Caco-2 (cell line): ENCODE measurements around the gene CRB2. TPM values are rescaled to one million over a fixed set of nuclear protein-coding genes. Genes with fewer than 3 reads are reported as not detected.

Source experiments
- BruUV-seq: library from RNA; stranded (reverse); fragments of 400-500 nt; replicated peaks from 2 replicates; lab custom pipeline; 2021; lab: Mats Ljungman, UMichigan
- CTCF ChIA-PET: fragments of 300-600 bp; sonication (Branson Sonifier 250); formaldehyde crosslinking; loops from one replicate; lab custom pipeline; 2022; ENCODE audit warnings: antibody characterized with exemption; lab: Charles Lee
- POLR2A ChIA-PET: fragments of 300-600 bp; sonication (Branson Sonifier 250); formaldehyde crosslinking; loops from one replicate; lab custom pipeline; 2022; ENCODE audit warnings: antibody characterized with exemption; lab: Charles Lee
- DNase-seq, 2 experiments: peaks; one replicate each; pipeline versions ENCODE4 v3.0.0 to v3.0.0-alpha.2; 2020 to 2022
- H3K27me3 ChIP-seq: replicated peaks from 2 replicates; pipeline ENCODE4 v1.6.0; 2011; ENCODE audit warnings: low read length; ENCODE audit not compliant: control insufficient read depth, insufficient read depth
- H3K36me3 ChIP-seq: 2 replicates; pipeline ENCODE4 v1.5.1; 2011; ENCODE audit warnings: low read length; ENCODE audit not compliant: control insufficient read depth, insufficient read depth
- H3K4me1 ChIP-seq: fragments of 250-450 bp; sonication (Bioruptor Pico); 2 replicates; pipeline ENCODE4 v1.5.1; 2020; ENCODE audit warnings: mild to moderate bottlenecking
- H3K4me3 ChIP-seq: 2 replicates; pipeline ENCODE4 v1.5.1; 2011; ENCODE audit warnings: low read depth, mild to moderate bottlenecking, control low read depth, low read length
- H3K9me3 ChIP-seq: fragments of 250-450 bp; sonication (Bioruptor Pico); 2 replicates; pipeline ENCODE4 v1.5.1; 2020; ENCODE audit warnings: mild to moderate bottlenecking, moderate library complexity
- H3K27ac Mint-ChIP-seq: one replicate; pipeline ENCODE4 v1.8.0; 2022; ENCODE audit warnings: mixed read lengths; ENCODE audit not compliant: unreplicated experiment
- H3K27me3 Mint-ChIP-seq: one replicate; pipeline ENCODE4 v1.8.0; 2022; ENCODE audit warnings: mixed read lengths; ENCODE audit not compliant: insufficient read depth, unreplicated experiment
- H3K36me3 Mint-ChIP-seq: one replicate; pipeline ENCODE4 v1.8.0; 2022; ENCODE audit warnings: mild to moderate bottlenecking, mixed read lengths; ENCODE audit not compliant: insufficient read depth, unreplicated experiment
- H3K4me1 Mint-ChIP-seq: one replicate; pipeline ENCODE4 v1.8.0; 2022; ENCODE audit warnings: low read depth, mixed read lengths; ENCODE audit not compliant: unreplicated experiment
- H3K4me3 Mint-ChIP-seq: one replicate; pipeline ENCODE4 v1.8.0; 2022; ENCODE audit warnings: mild to moderate bottlenecking, moderate library complexity, mixed read lengths; ENCODE audit not compliant: unreplicated experiment
- H3K9me3 Mint-ChIP-seq: one replicate; pipeline ENCODE4 v1.8.0; 2022; ENCODE audit warnings: mixed read lengths; ENCODE audit not compliant: unreplicated experiment
- CTCF ChIP-seq, 2 experiments: fragments of 200-600 bp in 1 of 2; IDR thresholded peaks; 1 replicate in 1 of 2; 2 replicates in 1 of 2; pipeline versions ENCODE4 v1.5.1 to v1.8.0; 2011 to 2022; ENCODE audit warnings: antibody characterized with exemption in 1 of 2, control low read depth in 1 of 2, inconsistent platforms in 1 of 2, low read depth in 1 of 2, low read length in 1 of 2, mild to moderate bottlenecking in 1 of 2, moderate library complexity in 1 of 2; ENCODE audit not compliant: insufficient read depth in 1 of 2, severe bottlenecking in 1 of 2, unreplicated experiment in 1 of 2
- intact Hi-C: fragments of 100-400 bp; cut with micrococcal nuclease; formaldehyde crosslinking; loops from one replicate; pipeline ENCODE4 v1.10.0; 2022; ENCODE audit not compliant: unreplicated experiment
- total RNA-seq: library from RNA; stranded (reverse); gene quantifications from 2 replicates; pipeline ENCODE4 v1.2.3, GENCODE V29; 2022

CRB2 gene
- total RNA-seq, 1 experiment from 2014 or later, result 0.34 TPM

- Histone ChIP-seq H3K27me3 (no peaks in the 10 kb centered on the region), H3K4me3 (no peak overlapping the region), H3K4me1 (no peaks in the 10 kb centered on the region), H3K9me3 (no peaks in the 10 kb centered on the region), H3K36me3 (no peaks in the 10 kb centered on the region; the same call in 1 of the 2 replicates)
- ChIA-PET POLR2A (no interaction called here), CTCF (no interaction called here)
- intact Hi-C loops, result no loop called here
- Mint-ChIP-seq H3K36me3 (peaks cover 22% of the 10 kb centered on the region), H3K27ac (no peak overlapping the region), H3K4me1 (peaks cover 6% of the 10 kb centered on the region), H3K27me3 (no peaks in the 10 kb centered on the region), H3K4me3 (no peak overlapping the region), H3K9me3 (no peaks in the 10 kb centered on the region)
- no peak for TF ChIP-seq CTCF (IDR thresholded peaks at IDR 0.05; ENCODE audit: insufficient read depth in 1 of 2, low read depth in 1 of 2, low read length in 1 of 2, severe bottlenecking in 1 of 2, unreplicated experiment in 1 of 2)
- peak in 1 of 2 experiments; percentile 22 for DNase-seq
- no TSS peak for BruUV-seq
Measured at GRCh38 chr9:123419091-123419490, 63.1 kb downstream of the CRB2 start.

GRCh38 chr9:123419721-123420591 is 64.0 kb downstream of the CRB2 start:
- Histone ChIP-seq H3K4me3 (no peak overlapping the region), H3K36me3 (no peaks in the 10 kb centered on the region; the same call in 1 of the 2 replicates), H3K4me1 (no peaks in the 10 kb centered on the region), H3K27me3 (no peaks in the 10 kb centered on the region), H3K9me3 (no peaks in the 10 kb centered on the region)
- Mint-ChIP-seq H3K4me1 (peaks cover 6% of the 10 kb centered on the region), H3K27ac (peak overlapping the region; percentile 42), H3K27me3 (no peaks in the 10 kb centered on the region), H3K9me3 (no peaks in the 10 kb centered on the region), H3K4me3 (no peak overlapping the region), H3K36me3 (peaks cover 28% of the 10 kb centered on the region)
- no peak for TF ChIP-seq CTCF (IDR thresholded peaks at IDR 0.05; ENCODE audit: insufficient read depth in 1 of 2, low read depth in 1 of 2, low read length in 1 of 2, severe bottlenecking in 1 of 2, unreplicated experiment in 1 of 2)
- CTCF ChIA-PET, result interaction anchor here (0.6 kb wide), 1 partner anchor 24 kb away, joined by 5 read pairs; no protein-coding TSS in a partner anchor
- POLR2A ChIA-PET, result no interaction called here
- DNase-seq, result no peak
- intact Hi-C loops, result no loop called here
- BruUV-seq, result no TSS peak

GRCh38 chr9:123420592-123421111 is 64.7 kb downstream of the CRB2 start:
- no peak for DNase-seq
- no peaks in the 10 kb centered on the region; the same call in 1 of the 2 replicates for H3K36me3 ChIP-seq
- no peaks in the 10 kb centered on the region for H3K4me1 ChIP-seq
- H3K27me3 ChIP-seq, result no peaks in the 10 kb centered on the region
- peaks cover 6% of the 10 kb centered on the region for H3K4me1 Mint-ChIP-seq
- H3K27ac Mint-ChIP-seq, result no peak overlapping the region
- BruUV-seq, result no TSS peak
- no peak overlapping the region for H3K4me3 Mint-ChIP-seq
- H3K4me3 ChIP-seq, result no peak overlapping the region
- H3K9me3 Mint-ChIP-seq, result no peaks in the 10 kb centered on the region
- ChIA-PET CTCF (interaction anchor here (0.6 kb wide), 1 partner anchor 25 kb away, joined by 5 read pairs; no protein-coding TSS in a partner anchor), POLR2A (no interaction called here)
- intact Hi-C loops, result no loop called here
- H3K36me3 Mint-ChIP-seq, result peaks cover 32% of the 10 kb centered on the region
- no peaks in the 10 kb centered on the region for H3K9me3 ChIP-seq
- TF ChIP-seq CTCF (IDR thresholded peaks at IDR 0.05; ENCODE audit: insufficient read depth in 1 of 2, low read depth in 1 of 2, low read length in 1 of 2, severe bottlenecking in 1 of 2, unreplicated experiment in 1 of 2), result no peak
- H3K27me3 Mint-ChIP-seq, result no peaks in the 10 kb centered on the region
